Liver (tissue), 3 donors: ENCODE data around the gene CCM2L.

Source experiments
- ATF3 ChIP-seq: IDR thresholded peaks from 2 replicates; pipeline ENCODE4 v1.6.1; 2016; ENCODE audit warnings: antibody characterized with exemption
- CTCF ChIP-seq: fragments of 150-350 bp; IDR thresholded peaks from 2 replicates; pipeline ENCODE4 v1.5.1; 2017; ENCODE audit warnings: improper control_type of control experiment, low read depth, low read length; ENCODE audit not compliant: missing input control
- GABPA ChIP-seq, 2 donors: IDR thresholded peaks in 1 of 2; conservative IDR thresholded peaks in 1 of 2; 2 replicates each; pipeline ENCODE4 v1.6.1; 2016; ENCODE audit warnings: antibody characterized with exemption in 2 of 2, mild to moderate bottlenecking in 1 of 2, moderate library complexity in 1 of 2
- ZBTB33 ChIP-seq: IDR thresholded peaks from 2 replicates; pipeline ENCODE4 v1.6.1; 2016; ENCODE audit warnings: antibody characterized with exemption
- donor health status: healthy.
- donor health status: healthy.

GRCh38 chr20:31990641-31991338 is 19.4 kb upstream of the CCM2L start:
- no peak for TF ChIP-seq CTCF
- TF ChIP-seq GABPA (IDR thresholded peaks at IDR 0.05 in 1 of 2, conservative IDR thresholded peaks at IDR 0.05 in 1 of 2) = no peak
- no peak for TF ChIP-seq ATF3
- no peak for TF ChIP-seq ZBTB33
